KMS-11 (cell line): ENCODE results near the gene NSG1.

Experiments used
- H2AFZ ChIP-seq: fragments of 200-600 bp; sonication (generic); 2 replicates; pipeline ENCODE4 v1.6.1; 2016; ENCODE audit warnings: antibody characterized with exemption, mixed run types, low read depth
- H3K27ac ChIP-seq: fragments of 200-600 bp; sonication (generic); 2 replicates; pipeline ENCODE4 v1.6.1; 2016; ENCODE audit warnings: mild to moderate bottlenecking, mixed run types
- H3K27me3 ChIP-seq: fragments of 200-600 bp; sonication (generic); 2 replicates; pipeline ENCODE4 v1.6.1; 2017; ENCODE audit warnings: mild to moderate bottlenecking, low read depth, mixed run types, moderate library complexity; ENCODE audit not compliant: insufficient read depth
- H3K36me3 ChIP-seq: fragments of 200-600 bp; sonication (generic); 2 replicates; pipeline ENCODE4 v1.6.1; 2017; ENCODE audit warnings: mild to moderate bottlenecking, mixed run types; ENCODE audit not compliant: insufficient read depth
- H3K4me1 ChIP-seq: fragments of 200-600 bp; sonication (generic); 2 replicates; pipeline ENCODE4 v1.6.1; 2016; ENCODE audit warnings: mild to moderate bottlenecking, low read depth, mixed run types; ENCODE audit not compliant: poor library complexity, severe bottlenecking
- H3K4me2 ChIP-seq: fragments of 200-600 bp; sonication (generic); 2 replicates; pipeline ENCODE4 v1.7.0; 2016; ENCODE audit warnings: mild to moderate bottlenecking, mixed run types
- H3K4me3 ChIP-seq: fragments of 200-600 bp; sonication (generic); IDR thresholded peaks from 2 replicates; pipeline ENCODE4 v1.6.1; 2017; ENCODE audit warnings: low read depth, low read length, mixed read lengths; ENCODE audit not compliant: insufficient read depth
- H3K79me2 ChIP-seq: fragments of 200-600 bp; sonication (generic); 2 replicates; pipeline ENCODE4 v1.6.1; 2016; ENCODE audit warnings: low read depth, mixed run types; ENCODE audit not compliant: insufficient read depth
- H3K9ac ChIP-seq: fragments of 200-600 bp; sonication (generic); 2 replicates; pipeline ENCODE4 v1.6.1; 2016; ENCODE audit warnings: mild to moderate bottlenecking, mixed run types
- H4K20me1 ChIP-seq: fragments of 200-600 bp; sonication (generic); 2 replicates; pipeline ENCODE4 v1.6.1; 2016; ENCODE audit warnings: mild to moderate bottlenecking, mixed run types; ENCODE audit not compliant: insufficient read depth
- TF ChIP-seq, protein P1 (sequence below): fragments of 200-600 bp; sonication (generic); conservative IDR thresholded peaks from 2 replicates; pipeline ENCODE4 v1.6.1; 2017; ENCODE audit warnings: low read depth, mild to moderate bottlenecking, antibody characterized with exemption, low read length, moderate library complexity, mixed read lengths

NSG1 gene

DNA sequence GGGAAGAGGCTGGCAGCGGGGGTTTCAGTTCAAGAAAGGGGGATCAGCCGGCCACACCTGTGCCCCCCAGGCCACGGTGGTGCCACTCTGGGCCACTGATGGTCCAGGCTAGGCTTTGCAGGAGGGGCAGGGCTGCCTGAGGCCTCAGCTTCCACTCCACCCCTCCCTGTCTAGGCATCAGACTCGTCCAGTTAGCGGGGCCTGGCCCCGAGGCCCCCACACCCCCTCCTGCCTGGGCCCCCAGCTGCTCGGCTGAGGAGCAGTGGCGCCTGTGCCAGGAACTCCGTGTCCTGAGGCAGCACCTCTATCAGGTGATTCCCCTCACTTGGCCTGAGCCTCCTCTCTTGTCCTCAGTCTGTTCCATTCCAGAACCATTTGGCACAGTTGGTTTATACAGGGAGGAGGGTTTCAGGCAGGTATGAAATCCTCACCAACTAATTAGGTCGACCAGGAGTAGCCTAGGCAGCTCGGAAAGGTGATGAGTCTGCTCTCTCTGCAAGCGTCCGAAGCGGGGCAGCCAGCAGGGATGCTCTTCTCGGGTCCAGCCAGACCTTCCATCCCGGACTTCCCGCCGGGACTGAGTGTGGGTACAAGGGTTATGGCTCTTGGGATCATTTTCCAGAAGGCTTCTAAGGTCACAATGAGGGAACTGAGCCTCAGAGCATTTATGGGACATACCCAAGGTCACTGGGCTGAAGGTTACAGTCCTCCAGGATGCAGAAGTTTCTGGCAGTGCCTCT lies 2.1 kb downstream of the NSG1 start:
- Histone ChIP-seq H3K9ac (no peak overlapping the region), H3K4me1 (no peaks in the 10 kb centered on the region), H3K36me3 (no peaks in the 10 kb centered on the region), H4K20me1 (no peaks in the 10 kb centered on the region), H3K27ac (no peak overlapping the region), H2AFZ (no peak overlapping the region), H3K27me3 (no peaks in the 10 kb centered on the region), H3K4me2 (no peak overlapping the region), H3K4me3 (no peak overlapping the region), H3K79me2 (no peaks in the 10 kb centered on the region)
- TF ChIP-seq, protein P1, sequence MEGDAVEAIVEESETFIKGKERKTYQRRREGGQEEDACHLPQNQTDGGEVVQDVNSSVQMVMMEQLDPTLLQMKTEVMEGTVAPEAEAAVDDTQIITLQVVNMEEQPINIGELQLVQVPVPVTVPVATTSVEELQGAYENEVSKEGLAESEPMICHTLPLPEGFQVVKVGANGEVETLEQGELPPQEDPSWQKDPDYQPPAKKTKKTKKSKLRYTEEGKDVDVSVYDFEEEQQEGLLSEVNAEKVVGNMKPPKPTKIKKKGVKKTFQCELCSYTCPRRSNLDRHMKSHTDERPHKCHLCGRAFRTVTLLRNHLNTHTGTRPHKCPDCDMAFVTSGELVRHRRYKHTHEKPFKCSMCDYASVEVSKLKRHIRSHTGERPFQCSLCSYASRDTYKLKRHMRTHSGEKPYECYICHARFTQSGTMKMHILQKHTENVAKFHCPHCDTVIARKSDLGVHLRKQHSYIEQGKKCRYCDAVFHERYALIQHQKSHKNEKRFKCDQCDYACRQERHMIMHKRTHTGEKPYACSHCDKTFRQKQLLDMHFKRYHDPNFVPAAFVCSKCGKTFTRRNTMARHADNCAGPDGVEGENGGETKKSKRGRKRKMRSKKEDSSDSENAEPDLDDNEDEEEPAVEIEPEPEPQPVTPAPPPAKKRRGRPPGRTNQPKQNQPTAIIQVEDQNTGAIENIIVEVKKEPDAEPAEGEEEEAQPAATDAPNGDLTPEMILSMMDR = no peak

DNA sequence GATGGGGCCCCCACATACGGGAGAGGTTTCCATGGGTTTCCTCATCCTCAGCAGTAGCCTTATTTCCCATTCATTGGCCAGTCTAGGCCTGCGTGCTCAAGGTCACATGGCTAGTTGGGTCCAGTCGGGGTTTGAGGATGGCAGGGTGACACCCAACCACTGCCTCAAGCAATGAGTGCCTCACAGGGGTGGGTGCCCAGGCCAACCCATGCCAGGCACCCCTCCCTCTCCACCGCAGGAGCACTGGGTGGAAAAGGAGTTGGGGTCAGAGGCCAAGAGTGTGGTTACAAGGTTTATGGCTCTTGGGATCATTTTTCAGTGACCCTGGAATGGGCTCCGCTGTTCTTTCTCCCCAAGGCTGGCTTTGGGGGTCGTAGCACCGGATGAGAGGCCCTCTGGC lies 3.1 kb downstream of the NSG1 start:
- Histone ChIP-seq H3K27me3 (no peaks in the 10 kb centered on the region), H4K20me1 (no peaks in the 10 kb centered on the region), H3K9ac (no peak overlapping the region), H3K27ac (no peak overlapping the region), H3K4me1 (no peaks in the 10 kb centered on the region), H2AFZ (no peak overlapping the region), H3K36me3 (no peaks in the 10 kb centered on the region), H3K4me3 (no peak overlapping the region), H3K79me2 (no peaks in the 10 kb centered on the region), H3K4me2 (no peak overlapping the region)
- TF ChIP-seq, protein P1 = no peak

DNA sequence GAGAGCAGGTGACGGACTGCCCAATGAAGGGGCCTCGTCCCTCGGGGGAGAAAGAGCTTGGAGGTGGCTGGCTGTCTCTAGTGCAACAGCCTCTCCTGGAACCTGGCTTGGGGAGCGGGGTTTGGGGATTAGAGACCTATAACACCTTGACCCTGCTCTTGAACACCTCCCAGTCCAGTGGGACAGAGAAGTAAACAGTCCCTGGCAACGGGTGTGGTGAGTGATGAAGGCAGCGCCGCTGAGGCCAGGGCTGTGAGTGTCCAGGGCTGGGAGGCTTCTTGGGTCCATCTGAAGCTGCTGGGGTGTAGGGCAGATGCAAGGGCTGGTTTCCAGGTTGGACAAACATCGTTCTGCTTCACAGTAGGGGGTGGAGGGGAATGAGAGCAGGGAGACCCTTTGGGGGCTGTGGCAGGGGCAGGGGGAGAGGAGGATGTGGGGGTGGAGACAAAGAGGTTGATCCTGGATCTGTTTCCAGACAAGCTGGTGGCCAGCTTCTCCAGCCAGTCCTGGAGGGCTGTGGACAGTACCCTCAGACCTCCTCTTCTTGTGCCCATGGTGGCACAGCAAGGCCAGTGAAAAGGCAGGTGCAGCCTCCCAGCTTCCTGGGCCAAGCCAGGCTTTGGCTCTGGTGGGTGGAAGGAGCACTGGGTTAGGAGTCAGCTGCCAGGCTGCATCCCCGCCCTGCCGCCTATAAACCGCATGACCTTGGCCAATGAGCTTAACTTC lies 3.8 kb downstream of the NSG1 start:
- no peak overlapping the region for H3K9ac ChIP-seq
- H3K4me2 ChIP-seq = no peak overlapping the region
- H3K4me3 ChIP-seq = no peak overlapping the region
- no peak overlapping the region for H3K27ac ChIP-seq
- H4K20me1 ChIP-seq = no peaks in the 10 kb centered on the region
- no peaks in the 10 kb centered on the region for H3K27me3 ChIP-seq
- H2AFZ ChIP-seq = no peak overlapping the region
- H3K36me3 ChIP-seq = no peaks in the 10 kb centered on the region
- no peaks in the 10 kb centered on the region for H3K4me1 ChIP-seq
- TF ChIP-seq, protein P1 = no peak
- H3K79me2 ChIP-seq = no peaks in the 10 kb centered on the region

DNA sequence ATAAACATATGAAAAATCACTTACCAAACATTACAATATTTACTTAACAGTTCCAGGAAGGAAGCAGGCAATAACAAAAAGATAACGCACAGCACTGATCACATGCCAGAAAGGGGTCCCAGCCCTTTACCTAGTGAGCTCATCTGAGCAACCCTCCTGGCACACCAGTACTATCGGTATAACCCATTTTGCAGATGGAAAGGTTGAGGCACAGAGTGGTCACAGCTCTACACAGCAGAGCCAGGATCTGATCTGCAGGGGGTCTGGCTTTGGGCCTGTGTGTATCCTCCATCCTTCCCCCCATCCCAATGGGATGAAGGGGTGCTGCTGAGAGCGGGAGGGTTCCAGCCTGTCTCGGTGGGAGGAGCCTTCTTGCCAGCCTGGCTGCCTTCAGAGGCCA lies 5.0 kb downstream of the NSG1 start:
- Histone ChIP-seq H4K20me1 (no peaks in the 10 kb centered on the region), H3K36me3 (no peaks in the 10 kb centered on the region), H2AFZ (no peak overlapping the region), H3K4me1 (no peaks in the 10 kb centered on the region), H3K79me2 (no peaks in the 10 kb centered on the region), H3K27ac (no peak overlapping the region), H3K4me3 (no peak overlapping the region), H3K9ac (no peak overlapping the region), H3K27me3 (no peaks in the 10 kb centered on the region), H3K4me2 (no peak overlapping the region)
- TF ChIP-seq, protein P1 = no peak
